HEK293T (cell line): ENCODE data around the gene CDS1.

ENCODE experiments used
- BHLHE40 ChIP-seq: fragments of 450-650 bp; IDR thresholded peaks from 2 replicates; pipeline ENCODE4 v1.6.1; 2016; ENCODE audit warnings: mild to moderate bottlenecking, moderate library complexity, borderline replicate concordance
- CTBP1 ChIP-seq: fragments of 450-650 bp; IDR thresholded peaks from 2 replicates; pipeline ENCODE4 v1.6.1; 2016; ENCODE audit warnings: borderline replicate concordance
- ELF4 ChIP-seq: fragments of 450-650 bp; IDR thresholded peaks from 2 replicates; pipeline ENCODE4 v1.6.1; 2017; ENCODE audit warnings: antibody characterized with exemption
- FOXA1 ChIP-seq: fragments of 450-650 bp; IDR thresholded peaks from 2 replicates; pipeline ENCODE4 v1.6.1; 2016; ENCODE audit warnings: mild to moderate bottlenecking
- FOXM1 ChIP-seq: fragments of 450-650 bp; IDR thresholded peaks from 2 replicates; pipeline ENCODE4 v1.6.1; 2017; ENCODE audit warnings: mild to moderate bottlenecking, borderline replicate concordance
- HDGF ChIP-seq: fragments of 450-650 bp; IDR thresholded peaks from 2 replicates; pipeline ENCODE4 v1.6.1; 2017; ENCODE audit warnings: antibody characterized with exemption, borderline replicate concordance

GRCh38 chr4:84690481-84690880 lies 107.6 kb downstream of the CDS1 start:
- TF ChIP-seq ELF4 (no peak), BHLHE40 (no peak), CTBP1 (no peak), FOXM1 (no peak), HDGF (no peak), FOXA1 (no peak)
